GM18907 (cell line): ENCODE data around the gene TBC1D5.
"Not testable (repeated sequence)": the region's sequence is repeated elsewhere in the genome, so short reads cannot be mapped to it uniquely, and the experiment has no call there.

Experiments used
- ATAC-seq: cut with Tn5 transposase; IDR thresholded peaks from one replicate; pipeline ENCODE4 v1.9.1; 2021; ENCODE audit warnings: mild to moderate bottlenecking, moderate library complexity; ENCODE audit not compliant: unreplicated experiment

TBC1D5 gene

GRCh38 chr3:17717411-17717810 lies 25.0 kb downstream of the TBC1D5 start:
- no peak for ATAC-seq

GRCh38 chr3:17714473-17714872 lies 28.0 kb downstream of the TBC1D5 start:
- no peak for ATAC-seq

GRCh38 chr3:17709236-17709810 lies 33.1 kb downstream of the TBC1D5 start:
- no peak for ATAC-seq

- ATAC-seq: no peak
Observed at GRCh38 chr3:17707813-17708543, 34.5 kb downstream of the TBC1D5 start.

- ATAC-seq: not testable (repeated sequence)
Observed at GRCh38 chr3:17705991-17706390, 36.4 kb downstream of the TBC1D5 start.

- ATAC-seq: not testable (repeated sequence)
Observed at GRCh38 chr3:17699815-17700214, 42.6 kb downstream of the TBC1D5 start.

GRCh38 chr3:17695665-17696064 lies 46.8 kb downstream of the TBC1D5 start:
- ATAC-seq: not testable (repeated sequence)

- ATAC-seq: not testable (repeated sequence)
Observed at GRCh38 chr3:17693670-17693999, 48.8 kb downstream of the TBC1D5 start.

GRCh38 chr3:17692846-17693669 lies 49.4 kb downstream of the TBC1D5 start:
- not testable (repeated sequence) for ATAC-seq

GRCh38 chr3:17687566-17687965 lies 54.9 kb downstream of the TBC1D5 start:
- ATAC-seq: no peak

GRCh38 chr3:17686613-17687012 lies 55.8 kb downstream of the TBC1D5 start:
- no peak for ATAC-seq

GRCh38 chr3:17683542-17684207 lies 58.8 kb downstream of the TBC1D5 start:
- ATAC-seq: no peak

GRCh38 chr3:17680530-17680929 lies 61.9 kb downstream of the TBC1D5 start:
- ATAC-seq: no peak

- peak; percentile 89 for ATAC-seq
Observed at GRCh38 chr3:17678116-17678741, 64.2 kb downstream of the TBC1D5 start.

- no peak for ATAC-seq
Observed at GRCh38 chr3:17674082-17674686, 68.2 kb downstream of the TBC1D5 start.

GRCh38 chr3:17672506-17672905 lies 69.9 kb downstream of the TBC1D5 start:
- ATAC-seq: no peak

- no peak for ATAC-seq
Observed at GRCh38 chr3:17670749-17671148, 71.7 kb downstream of the TBC1D5 start.

GRCh38 chr3:17664923-17665322 lies 77.5 kb downstream of the TBC1D5 start:
- peak; percentile 71 for ATAC-seq

- ATAC-seq: no peak
Observed at GRCh38 chr3:17656264-17656663, 86.2 kb downstream of the TBC1D5 start.

- peak; percentile 64 for ATAC-seq
Observed at GRCh38 chr3:17655743-17656142, 86.7 kb downstream of the TBC1D5 start.
